Measurements from ENCODE around the gene LRP2.

The LRP2 gene

DNA sequence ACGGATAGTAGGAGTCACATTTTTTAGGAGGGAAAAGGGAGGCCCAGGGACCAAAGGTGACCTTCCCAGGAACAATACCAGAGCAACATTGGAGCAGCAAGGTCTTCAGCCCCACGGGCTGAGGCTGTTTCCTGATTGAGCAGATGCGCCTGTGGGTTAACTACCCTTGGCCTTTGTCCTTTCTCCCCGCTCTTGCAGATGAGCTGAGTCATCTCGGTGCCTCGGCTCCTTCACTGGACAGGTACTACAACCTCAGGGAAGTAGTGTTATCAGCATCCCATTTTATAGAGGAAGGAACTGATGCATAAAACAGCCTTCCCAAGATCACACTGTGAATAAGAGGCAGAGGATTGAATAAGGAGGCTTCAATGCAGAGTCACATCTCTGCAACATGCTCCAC, 249.5 kb downstream of the LRP2 start:
- H3K36me3 ChIP-seq (ENCODE audit: insufficient read depth, low read length), result no peaks in the 10 kb centered on the region
- no peak overlapping the region for H3K27ac ChIP-seq
- H3K9me3 ChIP-seq (ENCODE audit: low read depth, low read length), result no peaks in the 10 kb centered on the region
- no peak overlapping the region for H3K4me3 ChIP-seq
- no peak overlapping the region for H3K9ac ChIP-seq (ENCODE audit: insufficient read length)
- TF ChIP-seq FOXP2 (optimal IDR thresholded peaks at IDR 0.05; ENCODE audit: control extremely low read depth, extremely low read length, insufficient read depth), result no peak
- TF ChIP-seq EZH2 (IDR thresholded peaks at IDR 0.05), result no peak
- no peak for TF ChIP-seq POLR2AphosphoS5 (IDR thresholded peaks at IDR 0.05; ENCODE audit: borderline replicate concordance, low read depth, low read length)
- no peak for DNase-seq (ENCODE audit: low read depth, low spot score)

- TF ChIP-seq POLR2AphosphoS5 (IDR thresholded peaks at IDR 0.05; ENCODE audit: borderline replicate concordance, low read depth, low read length), result no peak
- no peak for TF ChIP-seq EZH2 (IDR thresholded peaks at IDR 0.05)
- no peak for TF ChIP-seq FOXP2 (optimal IDR thresholded peaks at IDR 0.05; ENCODE audit: control extremely low read depth, extremely low read length, insufficient read depth)
- no peak overlapping the region for H3K27ac ChIP-seq
- no peak for DNase-seq (ENCODE audit: low read depth, low spot score)
- no peak overlapping the region for H3K4me3 ChIP-seq
- H3K36me3 ChIP-seq (ENCODE audit: insufficient read depth, low read length), result no peaks in the 10 kb centered on the region
- H3K9ac ChIP-seq (ENCODE audit: insufficient read length), result no peak overlapping the region
- no peaks in the 10 kb centered on the region for H3K9me3 ChIP-seq (ENCODE audit: low read depth, low read length)
These were observed 251.4 kb downstream of the LRP2 start for GRCh38 chr2:169110916-169111315.

- no peak overlapping the region for H3K4me3 ChIP-seq
- no peak for DNase-seq (ENCODE audit: low read depth, low spot score)
- H3K36me3 ChIP-seq (ENCODE audit: insufficient read depth, low read length), result no peaks in the 10 kb centered on the region
- TF ChIP-seq POLR2AphosphoS5 (IDR thresholded peaks at IDR 0.05; ENCODE audit: borderline replicate concordance, low read depth, low read length), result no peak
- no peak for TF ChIP-seq EZH2 (IDR thresholded peaks at IDR 0.05)
- no peak for TF ChIP-seq FOXP2 (optimal IDR thresholded peaks at IDR 0.05; ENCODE audit: control extremely low read depth, extremely low read length, insufficient read depth)
- H3K27ac ChIP-seq, result no peak overlapping the region
- H3K9ac ChIP-seq (ENCODE audit: insufficient read length), result no peak overlapping the region
- no peaks in the 10 kb centered on the region for H3K9me3 ChIP-seq (ENCODE audit: low read depth, low read length)
These were observed 251.9 kb downstream of the LRP2 start for GRCh38 chr2:169110419-169110818.

GRCh38 chr2:169109502-169110409, 252.6 kb downstream of the LRP2 start:
- no peak overlapping the region for H3K9ac ChIP-seq (ENCODE audit: insufficient read length)
- H3K27ac ChIP-seq, result no peak overlapping the region
- no peaks in the 10 kb centered on the region for H3K36me3 ChIP-seq (ENCODE audit: insufficient read depth, low read length)
- TF ChIP-seq FOXP2 (optimal IDR thresholded peaks at IDR 0.05; ENCODE audit: control extremely low read depth, extremely low read length, insufficient read depth) (no peak), POLR2AphosphoS5 (IDR thresholded peaks at IDR 0.05; ENCODE audit: borderline replicate concordance, low read depth, low read length) (no peak)
- H3K4me3 ChIP-seq, result no peak overlapping the region
- no peak for DNase-seq (ENCODE audit: low read depth, low spot score)
- no peaks in the 10 kb centered on the region for H3K9me3 ChIP-seq (ENCODE audit: low read depth, low read length)

- no peak overlapping the region for H3K27ac ChIP-seq
- DNase-seq (ENCODE audit: low read depth, low spot score), result no peak
- no peak overlapping the region for H3K4me3 ChIP-seq
- H3K9ac ChIP-seq (ENCODE audit: insufficient read length), result no peak overlapping the region
- H3K9me3 ChIP-seq (ENCODE audit: low read depth, low read length), result no peaks in the 10 kb centered on the region
- TF ChIP-seq FOXP2 (optimal IDR thresholded peaks at IDR 0.05; ENCODE audit: control extremely low read depth, extremely low read length, insufficient read depth) (no peak), EZH2 (IDR thresholded peaks at IDR 0.05) (no peak), POLR2AphosphoS5 (IDR thresholded peaks at IDR 0.05; ENCODE audit: borderline replicate concordance, low read depth, low read length) (no peak)
- no peaks in the 10 kb centered on the region for H3K36me3 ChIP-seq (ENCODE audit: insufficient read depth, low read length)
These were observed 254.0 kb downstream of the LRP2 start for GRCh38 chr2:169108099-169108884.

GRCh38 chr2:169107645-169108044, 254.7 kb downstream of the LRP2 start:
- Histone ChIP-seq H3K36me3 (ENCODE audit: insufficient read depth, low read length) (no peaks in the 10 kb centered on the region), H3K4me3 (no peak overlapping the region), H3K9ac (ENCODE audit: insufficient read length) (no peak overlapping the region), H3K9me3 (ENCODE audit: low read depth, low read length) (no peaks in the 10 kb centered on the region), H3K27ac (no peak overlapping the region)
- TF ChIP-seq FOXP2 (optimal IDR thresholded peaks at IDR 0.05; ENCODE audit: control extremely low read depth, extremely low read length, insufficient read depth) (no peak), EZH2 (IDR thresholded peaks at IDR 0.05) (no peak), POLR2AphosphoS5 (IDR thresholded peaks at IDR 0.05; ENCODE audit: borderline replicate concordance, low read depth, low read length) (no peak)
- DNase-seq (ENCODE audit: low read depth, low spot score), result no peak

GRCh38 chr2:169106563-169107545, 255.5 kb downstream of the LRP2 start:
- Histone ChIP-seq H3K4me3 (no peak overlapping the region), H3K9ac (ENCODE audit: insufficient read length) (no peak overlapping the region), H3K9me3 (ENCODE audit: low read depth, low read length) (no peaks in the 10 kb centered on the region), H3K27ac (no peak overlapping the region), H3K36me3 (ENCODE audit: insufficient read depth, low read length) (no peaks in the 10 kb centered on the region)
- TF ChIP-seq FOXP2 (optimal IDR thresholded peaks at IDR 0.05; ENCODE audit: control extremely low read depth, extremely low read length, insufficient read depth), result no peak
- TF ChIP-seq POLR2AphosphoS5 (IDR thresholded peaks at IDR 0.05; ENCODE audit: borderline replicate concordance, low read depth, low read length), result no peak
- no peak for TF ChIP-seq EZH2 (IDR thresholded peaks at IDR 0.05)
- no peak for DNase-seq (ENCODE audit: low read depth, low spot score)

All from SK-N-MC (cell line).